Neutrophil (primary cell): ENCODE measurements around the gene M1AP.
"Not testable (repeated sequence)": the region's sequence is repeated elsewhere in the genome, so short reads cannot be mapped to it uniquely, and the experiment has no call there.

Experiments used
- H3K27ac ChIP-seq: fragments of 200-600 bp; sonication (generic); 2 replicates; pipeline ENCODE4 v1.5.1; 2016; ENCODE audit warnings: mild to moderate bottlenecking, moderate library complexity
- H3K27me3 ChIP-seq: fragments of 200-600 bp; sonication (generic); 2 replicates; pipeline ENCODE4 v1.6.0; 2016; ENCODE audit warnings: mild to moderate bottlenecking
- H3K36me3 ChIP-seq: fragments of 200-600 bp; sonication (generic); 2 replicates; pipeline ENCODE4 v1.5.1; 2017
- H3K4me1 ChIP-seq, 2 experiments: fragments of 200-600 bp in 1 of 2; sonication (generic) in 1 of 2; 1 replicate in 1 of 2; 2 replicates in 1 of 2; pipeline versions ENCODE4 v1.5.1 to v1.6.1; 2013 to 2016; ENCODE audit warnings: low read depth in 1 of 2, low read length in 1 of 2, mild to moderate bottlenecking in 1 of 2, moderate library complexity in 1 of 2; ENCODE audit not compliant: control insufficient read depth in 1 of 2, insufficient read depth in 1 of 2
- H3K4me3 ChIP-seq, 2 experiments: fragments of 200-600 bp in 1 of 2; sonication (generic) in 1 of 2; 1 replicate in 1 of 2; 2 replicates in 1 of 2; pipeline ENCODE4 v1.5.1; 2013 to 2016; ENCODE audit warnings: low read depth in 1 of 2, low read length in 1 of 2, mild to moderate bottlenecking in 1 of 2, moderate library complexity in 1 of 2
- H3K9me3 ChIP-seq: fragments of 200-600 bp; sonication (generic); 2 replicates; pipeline ENCODE4 v1.5.1; 2016
- CTCF ChIP-seq: fragments of 200-600 bp; sonication (generic); IDR thresholded peaks from 2 replicates; pipeline ENCODE4 v1.5.1; 2016; ENCODE audit warnings: antibody characterized with exemption

Gene M1AP

GRCh38 chr2:74639550-74639949, 8.6 kb downstream of the M1AP start:
- peaks cover 14% of the 10 kb centered on the region for H3K27me3 ChIP-seq
- no peaks in the 10 kb centered on the region for H3K9me3 ChIP-seq
- no peak overlapping the region for H3K4me3 ChIP-seq
- TF ChIP-seq CTCF = no peak
- no peaks in the 10 kb centered on the region for H3K4me1 ChIP-seq
- H3K27ac ChIP-seq = no peak overlapping the region
- H3K36me3 ChIP-seq = no peaks in the 10 kb centered on the region

GRCh38 chr2:74632939-74633312, 15.2 kb downstream of the M1AP start:
- Histone ChIP-seq H3K4me1 (no peaks in the 10 kb centered on the region), H3K9me3 (no peaks in the 10 kb centered on the region), H3K4me3 (no peak overlapping the region), H3K36me3 (no peaks in the 10 kb centered on the region), H3K27ac (no peak overlapping the region), H3K27me3 (no peaks in the 10 kb centered on the region)
- TF ChIP-seq CTCF = no peak

GRCh38 chr2:74632209-74632938, 15.8 kb downstream of the M1AP start:
- H3K27me3 ChIP-seq = no peaks in the 10 kb centered on the region

GRCh38 chr2:74630454-74630853, 17.7 kb downstream of the M1AP start:
- not testable (repeated sequence) for H3K4me1 ChIP-seq, H3K27me3 ChIP-seq, H3K27ac ChIP-seq, H3K9me3 ChIP-seq, H3K36me3 ChIP-seq, H3K4me3 ChIP-seq

More at GRCh38 chr2:74632209-74632938, 15.8 kb downstream of the M1AP start:
- no peak for TF ChIP-seq CTCF
- Histone ChIP-seq H3K4me1 (no peaks in the 10 kb centered on the region), H3K4me3 (no peak overlapping the region), H3K36me3 (no peaks in the 10 kb centered on the region), H3K27ac (no peak overlapping the region), H3K9me3 (no peaks in the 10 kb centered on the region)

- H3K36me3 ChIP-seq = no peaks in the 10 kb centered on the region
- H3K4me3 ChIP-seq = no peak overlapping the region
- no peak for TF ChIP-seq CTCF
- H3K4me1 ChIP-seq = no peaks in the 10 kb centered on the region
- no peaks in the 10 kb centered on the region for H3K9me3 ChIP-seq
- H3K27ac ChIP-seq = no peak overlapping the region
- H3K27me3 ChIP-seq = no peaks in the 10 kb centered on the region
These were observed 19.5 kb downstream of the M1AP start for GRCh38 chr2:74628538-74629105.

- Histone ChIP-seq H3K9me3 (no peaks in the 10 kb centered on the region), H3K4me1 (no peaks in the 10 kb centered on the region), H3K27me3 (no peaks in the 10 kb centered on the region), H3K27ac (no peak overlapping the region), H3K4me3 (no peak overlapping the region), H3K36me3 (no peaks in the 10 kb centered on the region)
- TF ChIP-seq CTCF = no peak
These were observed 22.3 kb downstream of the M1AP start for GRCh38 chr2:74625658-74626425.
